Activated naive CD4-positive, alpha-beta T cell treated with anti-CD3 and anti-CD28 coated beads for 36 hours (primary cell): Measurements from ENCODE around the gene SLCO6A1. TPM values are rescaled to one million over a fixed set of nuclear protein-coding genes. Genes with fewer than 3 reads are reported as not detected.

Source experiments
- total RNA-seq, 2 experiments: library from RNA; stranded (reverse); gene quantifications; one replicate each; pipeline ENCODE4 v1.2.3, GENCODE V29; 2021

SLCO6A1 gene
- total RNA-seq, 2 experiments from 2014 or later: not detected

Other genes with a start within 250 kb of the SLCO6A1 start
- under 1 TPM in 1 of 2 experiments, not detected in 1; 0.07 TPM for gene SLCO4C1, start 202.7 kb downstream of the SLCO6A1 start, total RNA-seq